ENCODE measurements around the gene TRAFD1. TPM values are rescaled to one million over a fixed set of nuclear protein-coding genes. Genes with fewer than 3 reads are reported as not detected.

TRAFD1 gene
- total RNA-seq, 1 donor: 33.4 TPM

DNA sequence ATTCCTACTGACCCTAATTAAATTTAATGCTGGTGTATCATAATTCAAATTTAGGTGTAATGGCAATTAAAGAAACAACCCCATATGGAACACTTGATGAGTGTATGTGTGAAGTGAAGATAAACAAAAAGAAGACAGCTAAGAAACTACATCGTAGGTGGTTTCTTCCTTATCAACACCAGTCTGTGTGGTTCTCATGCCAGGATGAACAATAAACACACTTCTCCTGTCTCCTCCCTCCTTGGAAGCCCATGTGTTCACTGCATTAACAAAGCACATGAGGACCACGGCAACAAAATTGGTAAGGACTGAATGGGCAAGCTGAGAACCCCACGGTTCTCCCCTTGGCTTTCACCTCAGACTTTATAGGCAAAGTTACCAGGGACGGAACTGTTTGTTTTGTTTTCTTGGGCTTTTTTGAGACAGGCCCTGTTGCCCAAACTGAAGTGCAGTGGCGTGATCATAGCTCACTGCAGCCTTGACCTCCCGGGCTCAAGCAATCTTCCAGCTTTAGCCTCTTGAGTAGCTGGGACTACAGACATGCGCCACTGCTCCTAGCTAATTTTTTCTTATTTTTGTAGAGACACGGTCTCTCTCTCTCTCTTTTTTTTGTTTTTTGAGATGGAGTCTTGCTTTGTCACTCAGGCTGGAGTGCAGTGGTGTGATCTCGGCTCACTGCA, 71.0 kb downstream of the TRAFD1 start:
- no peak for DNase-seq (ENCODE audit: low read depth in 2 of 3, low spot score in 2 of 3)

GRCh38 chr12:112198120-112198733, 72.9 kb downstream of the TRAFD1 start:
- peak in 2 of 3 donors; percentile 51 to 75 for DNase-seq (ENCODE audit: low read depth in 2 of 3, low spot score in 2 of 3)

- no peak for DNase-seq (ENCODE audit: low read depth in 2 of 3, low spot score in 2 of 3)
Measured at GRCh38 chr12:112199136-112199535, 73.8 kb downstream of the TRAFD1 start.

Small RNA genes lying within 50 kb of the gene (small RNA-seq; reads per million reads assigned to genes)
- gene RF00019: not detected

Other genes with a start within 250 kb of the TRAFD1 start
- gene TMEM116, start 112.4 kb upstream of the TRAFD1 start, total RNA-seq: 7.3 TPM
- 79.4 TPM for gene ERP29, start 112.1 kb upstream of the TRAFD1 start, total RNA-seq
- 9.7 TPM for gene NAA25, start 16.8 kb upstream of the TRAFD1 start, total RNA-seq